PC-9 (cell line): ENCODE data around the gene CBX1.

Experiments
- EZH2 ChIP-seq: fragments of 200-600 bp; sonication (generic); IDR thresholded peaks from 2 replicates; pipeline ENCODE4 v1.8.0; 2017; ENCODE audit warnings: antibody characterized with exemption, low read depth
- TF ChIP-seq, protein P1 (sequence below): fragments of 200-600 bp; sonication (generic); conservative IDR thresholded peaks from 2 replicates; pipeline ENCODE4 v1.6.1; 2017; ENCODE audit warnings: mixed run types, antibody characterized with exemption, mild to moderate bottlenecking, moderate library complexity

- TF ChIP-seq, protein P1, sequence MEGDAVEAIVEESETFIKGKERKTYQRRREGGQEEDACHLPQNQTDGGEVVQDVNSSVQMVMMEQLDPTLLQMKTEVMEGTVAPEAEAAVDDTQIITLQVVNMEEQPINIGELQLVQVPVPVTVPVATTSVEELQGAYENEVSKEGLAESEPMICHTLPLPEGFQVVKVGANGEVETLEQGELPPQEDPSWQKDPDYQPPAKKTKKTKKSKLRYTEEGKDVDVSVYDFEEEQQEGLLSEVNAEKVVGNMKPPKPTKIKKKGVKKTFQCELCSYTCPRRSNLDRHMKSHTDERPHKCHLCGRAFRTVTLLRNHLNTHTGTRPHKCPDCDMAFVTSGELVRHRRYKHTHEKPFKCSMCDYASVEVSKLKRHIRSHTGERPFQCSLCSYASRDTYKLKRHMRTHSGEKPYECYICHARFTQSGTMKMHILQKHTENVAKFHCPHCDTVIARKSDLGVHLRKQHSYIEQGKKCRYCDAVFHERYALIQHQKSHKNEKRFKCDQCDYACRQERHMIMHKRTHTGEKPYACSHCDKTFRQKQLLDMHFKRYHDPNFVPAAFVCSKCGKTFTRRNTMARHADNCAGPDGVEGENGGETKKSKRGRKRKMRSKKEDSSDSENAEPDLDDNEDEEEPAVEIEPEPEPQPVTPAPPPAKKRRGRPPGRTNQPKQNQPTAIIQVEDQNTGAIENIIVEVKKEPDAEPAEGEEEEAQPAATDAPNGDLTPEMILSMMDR: no peak
- TF ChIP-seq EZH2: no peak
Observed at GRCh38 chr17:48044851-48045250, 56.4 kb downstream of the CBX1 start.
